ENCODE measurements around the gene ZMIZ1.

The ZMIZ1 gene

GRCh38 chr10:79201706-79202105, 132.9 kb downstream of the ZMIZ1 start:
- Histone ChIP-seq H3K4me3 (no peak overlapping the region), H3K27ac (no peak overlapping the region)

GRCh38 chr10:79202188-79203013, 133.6 kb downstream of the ZMIZ1 start:
- peak overlapping the region in 7 of 21 experiments; percentile 1 to 63 (median 28) for H3K27ac ChIP-seq

GRCh38 chr10:79203014-79203644, 134.4 kb downstream of the ZMIZ1 start:
- Histone ChIP-seq H3K4me3 (no peak overlapping the region), H3K27ac (peak overlapping the region in 6 of 21 experiments; percentile 1 to 63 (median 29))

More at GRCh38 chr10:79202188-79203013, 133.6 kb downstream of the ZMIZ1 start:
- no peak overlapping the region for H3K4me3 ChIP-seq

GRCh38 chr10:79203833-79204232, 135.1 kb downstream of the ZMIZ1 start:
- H3K4me3 ChIP-seq, result no peak overlapping the region
- no peak overlapping the region for H3K27ac ChIP-seq

DNA sequence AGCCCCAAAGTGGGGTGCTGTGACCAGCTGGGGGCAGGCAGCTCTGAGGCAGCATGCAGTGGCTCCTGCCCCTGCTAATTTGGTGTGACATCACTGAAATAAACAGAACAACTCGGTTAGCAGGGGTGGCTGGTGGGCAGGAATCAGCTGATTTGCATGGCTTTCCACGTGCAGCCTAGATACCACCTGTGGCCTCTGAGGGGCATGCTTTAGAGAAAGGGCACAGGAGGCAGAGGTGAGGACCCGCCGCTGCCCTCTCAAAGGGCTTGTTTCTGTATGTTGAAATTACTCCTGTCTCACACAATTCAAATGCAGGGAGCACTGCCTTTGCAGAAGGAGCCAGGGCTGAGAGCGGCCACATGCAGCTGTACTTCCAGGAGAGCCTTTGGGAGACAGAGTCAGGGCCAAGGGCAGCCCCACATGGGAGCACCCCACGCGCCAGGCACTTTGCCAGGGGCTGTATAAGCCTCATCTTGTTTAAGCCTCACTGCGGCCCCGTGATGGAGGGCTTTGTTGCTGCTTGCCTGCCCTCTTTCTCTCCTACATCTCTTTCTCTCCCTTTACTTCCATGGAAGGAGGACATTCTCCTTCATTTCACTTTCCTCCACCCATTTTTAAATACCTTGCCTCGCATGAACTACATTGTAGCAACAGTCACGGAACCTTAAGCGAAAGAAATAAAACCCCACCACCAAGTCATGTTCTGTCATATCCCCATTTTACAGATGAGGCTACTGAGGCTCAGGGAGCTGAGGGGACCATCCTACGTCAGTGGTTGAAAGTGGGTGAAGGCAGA, 137.7 kb downstream of the ZMIZ1 start:
- Histone ChIP-seq H3K27ac (peak overlapping the region in 1 of 21 experiments; percentile 24), H3K4me3 (no peak overlapping the region)

DNA sequence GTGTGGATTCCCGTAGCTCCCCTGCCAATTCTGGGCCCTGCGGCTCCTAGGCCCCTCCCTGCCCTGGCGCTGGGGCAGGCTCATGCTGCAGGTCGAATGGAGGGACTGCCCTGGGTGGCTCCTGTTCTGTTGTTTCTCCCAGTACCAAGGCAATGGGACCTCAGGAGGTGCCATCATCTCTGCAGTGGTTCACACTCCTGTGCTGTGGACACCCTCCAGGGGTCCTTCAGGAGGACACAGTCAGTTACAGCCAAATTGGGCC, 138.3 kb downstream of the ZMIZ1 start:
- Histone ChIP-seq H3K4me3 (no peak overlapping the region), H3K27ac (peak overlapping the region in 1 of 21 experiments; percentile 24)

DNA sequence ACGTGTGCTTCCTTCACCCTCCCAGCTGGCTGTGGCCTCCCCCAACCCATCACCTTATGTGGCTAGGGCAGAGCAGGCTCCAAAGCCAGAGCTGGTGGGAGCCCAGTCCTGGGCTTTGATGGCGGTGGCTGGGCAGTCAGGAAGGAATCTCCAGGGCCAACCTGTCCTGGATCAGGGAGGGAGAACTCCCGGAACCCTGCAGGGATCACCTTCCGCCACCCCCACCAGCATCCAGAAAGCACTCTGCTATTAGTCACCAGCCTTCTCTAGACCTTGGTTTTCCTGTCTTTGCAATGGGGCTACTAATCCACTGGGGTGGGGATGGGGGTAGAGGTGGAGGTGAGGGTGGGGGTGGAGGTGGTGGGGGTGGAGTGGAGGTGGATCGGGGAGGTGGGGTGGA, 139.0 kb downstream of the ZMIZ1 start:
- no peak overlapping the region for H3K4me3 ChIP-seq

GRCh38 chr10:79208251-79208983, 139.7 kb downstream of the ZMIZ1 start:
- no peak overlapping the region for H3K4me3 ChIP-seq

More for the DNA sequence above, 139.0 kb downstream of the ZMIZ1 start:
- no peak overlapping the region for H3K27ac ChIP-seq

GRCh38 chr10:79209340-79209739, 140.6 kb downstream of the ZMIZ1 start:
- Histone ChIP-seq H3K27ac (peak overlapping the region in 1 of 21 experiments; percentile 37), H3K4me3 (no peak overlapping the region)

More at GRCh38 chr10:79208251-79208983, 139.7 kb downstream of the ZMIZ1 start:
- no peak overlapping the region for H3K27ac ChIP-seq

GRCh38 chr10:79209831-79210230, 141.1 kb downstream of the ZMIZ1 start:
- Histone ChIP-seq H3K4me3 (no peak overlapping the region), H3K27ac (no peak overlapping the region)

DNA sequence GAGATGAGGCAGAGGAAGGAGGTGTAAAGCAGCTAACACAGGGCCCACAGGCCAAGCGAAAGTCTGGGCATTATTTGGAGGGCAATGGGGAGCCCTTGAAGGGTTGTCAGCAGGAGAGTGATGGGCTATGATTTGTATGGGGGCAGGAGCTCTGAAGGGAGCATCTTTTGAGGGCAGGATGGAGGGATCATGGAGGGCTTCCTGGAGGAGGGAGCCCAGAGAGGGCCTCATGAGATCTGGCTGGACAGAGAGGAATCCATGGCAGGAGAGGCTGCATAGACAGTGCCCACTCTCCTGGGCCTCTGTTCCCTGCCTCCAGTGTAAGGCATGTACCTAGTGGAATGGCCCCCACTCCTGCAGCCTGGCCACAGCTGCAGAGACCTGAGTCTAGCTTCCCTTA, 141.9 kb downstream of the ZMIZ1 start:
- Histone ChIP-seq H3K27ac (peak overlapping the region in 1 of 21 experiments; percentile 53), H3K4me3 (no peak overlapping the region)

DNA sequence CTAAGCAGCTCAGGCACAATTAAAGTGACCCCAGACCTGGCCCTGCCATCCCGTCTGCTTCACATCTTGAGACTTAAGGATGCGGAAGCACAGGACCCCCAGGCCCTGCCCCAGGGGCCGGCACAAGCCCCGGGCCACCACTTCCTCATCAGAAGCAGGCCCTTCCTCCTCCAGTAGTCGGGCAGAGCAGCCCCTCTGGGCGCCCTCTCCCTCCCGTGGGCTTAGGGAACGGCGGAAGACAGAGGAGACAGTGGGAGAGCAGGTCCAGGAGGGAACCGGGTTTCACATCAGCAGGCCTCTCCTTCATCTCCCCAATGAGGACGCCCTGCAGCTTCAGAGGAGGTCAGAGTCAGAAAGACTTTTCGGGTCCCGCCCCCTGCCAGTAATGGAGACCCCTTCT, 142.8 kb downstream of the ZMIZ1 start:
- peak overlapping the region in 1 of 21 experiments; percentile 12 for H3K27ac ChIP-seq
- H3K4me3 ChIP-seq, result no peak overlapping the region

GRCh38 chr10:79215531-79215930, 146.8 kb downstream of the ZMIZ1 start:
- Histone ChIP-seq H3K4me3 (no peak overlapping the region), H3K27ac (no peak overlapping the region)

GRCh38 chr10:79219322-79219957, 150.7 kb downstream of the ZMIZ1 start:
- Histone ChIP-seq H3K27ac (peak overlapping the region in 3 of 21 experiments; percentile 6 to 21 (median 14)), H3K4me3 (no peak overlapping the region)

- Histone ChIP-seq H3K4me3 (no peak overlapping the region), H3K27ac (peak overlapping the region in 5 of 21 experiments; percentile 6 to 41 (median 26))
Measured at GRCh38 chr10:79220307-79220706, 151.5 kb downstream of the ZMIZ1 start.

DNA sequence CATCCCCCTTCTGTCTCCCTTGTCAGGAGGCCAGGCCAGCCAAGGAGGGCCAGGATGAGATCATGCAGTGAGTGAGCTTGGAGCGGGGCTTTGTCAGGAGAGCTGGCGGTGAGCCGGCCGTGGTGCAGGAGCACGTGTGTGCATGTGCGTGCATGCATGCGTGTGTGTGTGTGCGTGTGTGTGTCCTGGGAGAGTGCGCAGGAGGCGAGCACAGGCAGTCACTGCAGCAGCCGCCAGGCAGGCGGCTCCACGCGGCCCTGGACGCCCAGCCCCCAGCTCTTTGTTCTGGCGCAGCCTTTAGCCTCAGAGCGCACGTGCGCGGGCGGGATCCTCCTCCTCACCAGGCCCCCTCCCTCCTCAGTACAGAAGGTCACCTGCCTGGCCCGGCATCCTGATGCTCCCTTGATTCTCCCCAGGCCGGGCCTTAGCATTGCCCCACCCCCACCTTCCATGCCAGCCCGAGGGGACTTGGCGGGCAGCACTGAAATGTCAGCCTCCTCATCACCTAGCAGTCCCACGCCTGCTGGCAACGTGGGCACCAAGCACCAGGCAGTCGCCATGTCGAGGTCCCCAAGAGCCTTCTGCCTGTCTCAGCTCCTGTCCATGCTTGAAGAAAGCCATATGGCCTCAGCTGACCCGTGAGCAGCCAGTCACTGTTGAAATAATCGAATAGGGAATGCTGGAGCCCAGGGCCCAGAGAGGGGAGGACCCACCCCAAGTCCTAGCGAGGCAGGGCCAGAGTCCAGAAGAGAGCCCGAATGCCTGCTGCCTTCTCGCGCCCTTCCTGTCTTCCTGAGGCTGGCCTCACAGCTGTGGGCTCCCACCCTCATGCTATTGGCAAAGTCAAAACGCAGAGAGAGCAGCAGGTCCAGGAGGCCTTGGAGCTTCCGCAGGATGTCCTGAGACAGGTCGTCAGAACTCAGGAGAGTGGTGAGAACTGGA, 152.6 kb downstream of the ZMIZ1 start:
- peak overlapping the region in 14 of 21 experiments; percentile 13 to 67 (median 42) for H3K27ac ChIP-seq

DNA sequence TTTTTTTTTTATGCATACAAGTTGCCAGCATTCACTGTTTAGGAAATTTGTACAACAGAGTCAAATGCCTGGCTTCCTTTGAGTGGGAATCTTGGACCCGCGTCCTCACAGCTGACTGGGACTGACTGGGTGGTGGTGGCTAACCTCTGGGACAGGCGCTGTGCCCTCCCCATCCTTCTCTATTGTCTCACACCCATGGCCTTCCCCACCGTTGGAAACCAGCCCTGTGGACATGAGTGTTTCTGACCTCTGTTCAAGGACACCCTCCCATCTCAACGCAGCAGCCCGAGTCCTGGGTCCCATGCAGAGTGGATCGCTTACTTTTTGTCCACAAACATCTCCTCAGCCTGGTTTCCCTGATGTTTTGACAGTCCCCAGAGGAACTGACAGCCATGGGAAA, 153.4 kb downstream of the ZMIZ1 start:
- Histone ChIP-seq H3K27ac (peak overlapping the region in 8 of 21 experiments; percentile 3 to 74 (median 49)), H3K4me3 (no peak overlapping the region)

More for the DNA sequence above, 152.6 kb downstream of the ZMIZ1 start:
- no peak overlapping the region for H3K4me3 ChIP-seq
